ENCODE data around the gene DACT2.
A peak's percentile ranks its signal among the peaks of the same experiment; 100 is the strongest.

GRCh38 chr6:168355716-168356522 lies 36.3 kb upstream of the DACT2 start:
- TF ChIP-seq CTCF (IDR thresholded peaks at IDR 0.05): peak; percentile 70
- no peak for TF ChIP-seq ZFX (IDR thresholded peaks at IDR 0.05; ENCODE audit: borderline replicate concordance)
